Choroid plexus epithelial cell (primary cell): ENCODE results near the gene MBD3.

ENCODE experiments used
- DNase-seq: peaks from one replicate; pipeline ENCODE4 v3.0.0-alpha.2; 2010; ENCODE audit warnings: low read depth
- H3K4me3 ChIP-seq: 2 replicates; pipeline ENCODE4 v1.5.1; 2011; ENCODE audit warnings: low read depth, mild to moderate bottlenecking, control low read depth, low read length, moderate library complexity
- TF ChIP-seq, protein P1 (sequence below): conservative IDR thresholded peaks from 2 replicates; pipeline ENCODE4 v1.5.1; 2011; ENCODE audit warnings: low read depth, mild to moderate bottlenecking, control low read depth, inconsistent platforms, low read length, moderate library complexity

The MBD3 gene

DNA sequence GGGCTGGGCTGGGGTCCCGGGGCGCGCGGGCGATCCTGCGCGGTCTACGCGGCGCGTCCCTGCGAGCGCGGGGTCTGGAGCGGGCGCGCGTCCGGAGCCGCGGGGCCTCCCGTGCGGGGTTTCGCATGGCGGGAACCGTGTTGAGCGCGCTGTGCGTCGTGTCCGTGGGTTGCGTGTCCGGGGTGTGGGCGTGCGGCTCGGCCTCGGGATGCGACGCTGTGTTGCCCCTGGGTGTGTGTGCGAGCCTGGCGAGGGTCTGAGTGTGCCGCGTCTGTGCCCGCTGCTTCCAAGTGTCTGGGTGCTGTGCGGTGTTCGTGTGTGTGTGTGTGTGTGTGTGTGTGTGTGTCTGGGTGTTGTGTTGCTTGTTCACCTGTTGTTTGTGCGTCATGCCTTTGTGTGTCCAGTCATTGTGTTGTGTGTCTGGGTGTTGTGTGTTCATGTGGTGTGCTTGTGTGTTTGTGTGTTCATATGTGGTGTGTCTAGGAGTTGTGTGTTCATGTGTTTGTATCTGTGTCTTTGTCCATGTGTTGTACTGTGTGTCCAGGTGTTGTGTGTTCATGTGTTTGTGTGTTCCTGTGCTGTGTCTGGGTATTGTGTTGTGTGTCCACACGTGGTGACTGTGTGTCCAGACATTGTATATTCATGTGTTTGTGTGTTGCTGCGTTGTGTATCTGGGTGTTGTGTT lies 68.2 kb downstream of the MBD3 start:
- DNase-seq = no peak
- H3K4me3 ChIP-seq = no peak overlapping the region

More for the DNA sequence above, 68.2 kb downstream of the MBD3 start:
- TF ChIP-seq, protein P1, sequence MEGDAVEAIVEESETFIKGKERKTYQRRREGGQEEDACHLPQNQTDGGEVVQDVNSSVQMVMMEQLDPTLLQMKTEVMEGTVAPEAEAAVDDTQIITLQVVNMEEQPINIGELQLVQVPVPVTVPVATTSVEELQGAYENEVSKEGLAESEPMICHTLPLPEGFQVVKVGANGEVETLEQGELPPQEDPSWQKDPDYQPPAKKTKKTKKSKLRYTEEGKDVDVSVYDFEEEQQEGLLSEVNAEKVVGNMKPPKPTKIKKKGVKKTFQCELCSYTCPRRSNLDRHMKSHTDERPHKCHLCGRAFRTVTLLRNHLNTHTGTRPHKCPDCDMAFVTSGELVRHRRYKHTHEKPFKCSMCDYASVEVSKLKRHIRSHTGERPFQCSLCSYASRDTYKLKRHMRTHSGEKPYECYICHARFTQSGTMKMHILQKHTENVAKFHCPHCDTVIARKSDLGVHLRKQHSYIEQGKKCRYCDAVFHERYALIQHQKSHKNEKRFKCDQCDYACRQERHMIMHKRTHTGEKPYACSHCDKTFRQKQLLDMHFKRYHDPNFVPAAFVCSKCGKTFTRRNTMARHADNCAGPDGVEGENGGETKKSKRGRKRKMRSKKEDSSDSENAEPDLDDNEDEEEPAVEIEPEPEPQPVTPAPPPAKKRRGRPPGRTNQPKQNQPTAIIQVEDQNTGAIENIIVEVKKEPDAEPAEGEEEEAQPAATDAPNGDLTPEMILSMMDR = no peak
